GM12878 (cell line): Measurements from ENCODE around the gene TPO.

Experiments
- CTCF ChIP-seq, 3 experiments: IDR thresholded peaks in 2 of 3; conservative IDR thresholded peaks in 1 of 3; 2 replicates each; pipeline ENCODE4 v1.5.1; 2011; ENCODE audit warnings: low read depth in 3 of 3, low read length in 3 of 3, mild to moderate bottlenecking in 3 of 3, control low read depth in 2 of 3, moderate library complexity in 2 of 3, inconsistent platforms in 1 of 3, mixed read lengths in 1 of 3; ENCODE audit not compliant: control insufficient read depth in 2 of 3, insufficient read depth in 1 of 3; ENCODE audit errors: extremely low read depth in 1 of 3
- ESRRA ChIP-seq: IDR thresholded peaks from 2 replicates; pipeline ENCODE4 v1.6.1; 2012; ENCODE audit warnings: mild to moderate bottlenecking, low read length, improper control_type of control experiment
- POLR2A ChIP-seq: IDR thresholded peaks from 2 replicates; pipeline ENCODE4 v1.6.1; 2011; ENCODE audit warnings: low read depth, mild to moderate bottlenecking, low read length
- POLR2AphosphoS5 ChIP-seq: IDR thresholded peaks from 2 replicates; pipeline ENCODE4 v1.6.1; 2011; ENCODE audit warnings: mild to moderate bottlenecking, low read length, inconsistent platforms
- SIX5 ChIP-seq: IDR thresholded peaks from 2 replicates; pipeline ENCODE4 v1.6.1; 2011; ENCODE audit warnings: mild to moderate bottlenecking, low read depth, low read length, moderate library complexity; ENCODE audit not compliant: severe bottlenecking
- TAF1 ChIP-seq: IDR thresholded peaks from 2 replicates; pipeline ENCODE4 v1.6.1; 2011; ENCODE audit warnings: mild to moderate bottlenecking, low read depth, low read length, borderline replicate concordance
- USF1 ChIP-seq: IDR thresholded peaks from 2 replicates; pipeline ENCODE4 v1.6.1; 2011; ENCODE audit warnings: borderline replicate concordance, low read depth, mild to moderate bottlenecking, moderate library complexity, mixed read lengths, low read length; ENCODE audit not compliant: insufficient read depth; ENCODE audit errors: extremely low read length
- ZBTB11 ChIP-seq: fragments of 450-650 bp; formaldehyde crosslinking; IDR thresholded peaks from 2 replicates; pipeline ENCODE4 v1.5.0; 2022; ENCODE audit warnings: mild to moderate bottlenecking, missing genetic modification characterization
- TF ChIP-seq, protein P1 (sequence below): IDR thresholded peaks from 2 replicates; pipeline ENCODE4 v1.6.1; 2011; ENCODE audit warnings: low read depth, mild to moderate bottlenecking, low read length, moderate library complexity, borderline replicate concordance; ENCODE audit errors: extremely low read depth

DNA sequence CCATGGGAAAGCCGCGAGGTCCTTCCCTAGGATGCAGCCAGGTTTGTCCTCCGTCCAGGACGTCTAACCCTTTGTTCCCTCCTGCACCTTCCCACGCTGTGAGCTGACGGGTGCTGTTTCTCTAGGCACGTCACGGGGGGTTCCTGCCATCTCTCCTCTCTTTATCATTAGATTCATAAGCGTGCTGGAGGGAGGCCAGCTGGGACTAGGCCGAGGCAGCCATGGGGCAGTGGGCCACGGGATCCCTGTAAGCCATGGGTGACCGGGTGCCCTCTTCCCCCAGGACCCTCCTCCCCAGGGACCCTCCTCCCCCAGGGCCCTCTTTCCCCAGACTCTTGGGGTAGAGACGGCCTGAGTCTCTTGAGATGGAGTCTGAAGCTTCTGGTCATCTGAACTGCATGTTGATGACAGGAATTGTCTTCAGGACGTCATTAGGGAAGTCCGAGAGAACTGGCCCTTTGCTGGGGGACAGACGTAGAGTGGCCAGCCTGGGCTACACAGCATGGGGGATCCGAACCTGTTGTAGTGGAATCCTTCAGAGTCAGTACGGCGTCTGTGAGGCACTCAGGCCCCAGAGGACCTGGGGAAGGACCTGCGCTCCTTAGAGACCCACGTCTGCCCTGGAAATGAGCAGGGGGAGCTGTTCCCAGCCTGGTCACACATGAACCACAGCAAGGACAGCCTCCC is 108.1 kb downstream of the TPO start:
- TF ChIP-seq TAF1 (no peak), POLR2A (no peak), POLR2AphosphoS5 (no peak), CTCF (IDR thresholded peaks at IDR 0.05 in 2 of 3, conservative IDR thresholded peaks at IDR 0.05 in 1 of 3; ENCODE audit: control insufficient read depth in 2 of 3, extremely low read depth in 1 of 3, insufficient read depth in 1 of 3, low read depth in 3 of 3, low read length in 3 of 3) (no peak), USF1 (no peak), ESRRA (no peak), ZBTB11 (CRISPR knock-in tag) (no peak), SIX5 (no peak)
- TF ChIP-seq, protein P1, sequence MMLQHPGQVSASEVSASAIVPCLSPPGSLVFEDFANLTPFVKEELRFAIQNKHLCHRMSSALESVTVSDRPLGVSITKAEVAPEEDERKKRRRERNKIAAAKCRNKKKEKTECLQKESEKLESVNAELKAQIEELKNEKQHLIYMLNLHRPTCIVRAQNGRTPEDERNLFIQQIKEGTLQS, result no peak
